HepG2 (cell line): ENCODE measurements around the gene CACNB4. TPM values are rescaled to one million over a fixed set of nuclear protein-coding genes. Genes with fewer than 3 reads are reported as not detected.

Source experiments
- AHDC1 ChIP-seq: sonication (generic); formaldehyde crosslinking; IDR thresholded peaks from 2 replicates; pipeline ENCODE4 v1.5.1; 2020; ENCODE audit warnings: mild to moderate bottlenecking, missing genetic modification reagents, borderline replicate concordance
- ATF1 ChIP-seq: IDR thresholded peaks from 2 replicates; pipeline ENCODE4 v1.6.1; 2016; ENCODE audit warnings: mild to moderate bottlenecking, control low read depth
- ELF1 ChIP-seq: sonication (generic); formaldehyde crosslinking; IDR thresholded peaks from 2 replicates; pipeline ENCODE4 v1.4.0; 2020; ENCODE audit warnings: missing genetic modification reagents
- FOSL1 ChIP-seq: sonication (generic); formaldehyde crosslinking; IDR thresholded peaks from 2 replicates; pipeline ENCODE4 v1.9.0; 2021; ENCODE audit warnings: missing genetic modification reagents, borderline replicate concordance
- FOXJ3 ChIP-seq: sonication (generic); formaldehyde crosslinking; IDR thresholded peaks from 2 replicates; pipeline ENCODE4 v1.4.0; 2020; ENCODE audit warnings: missing genetic modification reagents, mild to moderate bottlenecking, borderline replicate concordance
- FOXP1 ChIP-seq, 2 experiments: fragments of 450-650 bp in 1 of 2; IDR thresholded peaks; 2 replicates each; pipeline ENCODE4 v1.6.1; 2017 to 2018; ENCODE audit warnings: antibody characterized with exemption in 1 of 2
- GATAD2A ChIP-seq: IDR thresholded peaks from 2 replicates; pipeline ENCODE4 v1.6.1; 2016
- HHEX ChIP-seq: IDR thresholded peaks from 2 replicates; pipeline ENCODE4 v1.6.1; 2016; ENCODE audit warnings: control low read depth
- NFE2L2 ChIP-seq: fragments of 150-350 bp; IDR thresholded peaks from 2 replicates; pipeline ENCODE4 v1.6.1; 2014; ENCODE audit warnings: low read length
- PCBP2 ChIP-seq: fragments of 200-400 bp; formaldehyde crosslinking; optimal IDR thresholded peaks from 2 replicates; pipeline ENCODE3; 2018; ENCODE audit warnings: low read length, low read depth; ENCODE audit not compliant: poor library complexity, severe bottlenecking
- RBFOX2 ChIP-seq: fragments of 200-400 bp; formaldehyde crosslinking; IDR thresholded peaks from 2 replicates; pipeline ENCODE4 v1.6.1; 2017; ENCODE audit warnings: low read depth, mild to moderate bottlenecking, low read length
- TEAD2 ChIP-seq: sonication (generic); formaldehyde crosslinking; IDR thresholded peaks from 2 replicates; pipeline ENCODE4 v1.9.0; 2021; ENCODE audit warnings: missing genetic modification reagents
- TFAP4 ChIP-seq: sonication (generic); IDR thresholded peaks from 2 replicates; pipeline ENCODE4 v1.6.1; 2016; ENCODE audit warnings: low read depth, borderline replicate concordance
- ZMAT3 ChIP-seq: sonication (generic); formaldehyde crosslinking; conservative IDR thresholded peaks from 2 replicates; pipeline ENCODE4 v1.7.0; 2021; ENCODE audit warnings: missing genetic modification reagents
- ZNF350 ChIP-seq: sonication (generic); formaldehyde crosslinking; IDR thresholded peaks from 2 replicates; pipeline ENCODE4 v1.4.0; 2020; ENCODE audit warnings: mild to moderate bottlenecking, low read depth, missing genetic modification reagents, borderline replicate concordance
- ZNF362 ChIP-seq: sonication (generic); formaldehyde crosslinking; IDR thresholded peaks from 2 replicates; pipeline ENCODE4 v1.4.0; 2020; ENCODE audit warnings: missing genetic modification reagents, mild to moderate bottlenecking, borderline replicate concordance
- ZNF414 ChIP-seq: sonication (generic); formaldehyde crosslinking; IDR thresholded peaks from 2 replicates; pipeline ENCODE4 v1.5.0; 2020; ENCODE audit warnings: missing genetic modification reagents
- ZNF530 ChIP-seq: sonication (generic); formaldehyde crosslinking; IDR thresholded peaks from 2 replicates; pipeline ENCODE4 v1.5.0; 2020; ENCODE audit warnings: low read depth, mild to moderate bottlenecking, missing genetic modification reagents
- ZNF549 ChIP-seq: sonication (generic); formaldehyde crosslinking; IDR thresholded peaks from 2 replicates; pipeline ENCODE4 v1.5.0; 2020; ENCODE audit warnings: missing genetic modification reagents
- ZNF670 ChIP-seq: sonication (generic); formaldehyde crosslinking; IDR thresholded peaks from 2 replicates; pipeline ENCODE4 v1.8.0; 2022; ENCODE audit warnings: mild to moderate bottlenecking, missing genetic modification reagents, borderline replicate concordance
- ZNF775 ChIP-seq: sonication (generic); formaldehyde crosslinking; IDR thresholded peaks from 2 replicates; pipeline ENCODE4 v1.4.0; 2020; ENCODE audit warnings: missing genetic modification reagents, mild to moderate bottlenecking, moderate library complexity, borderline replicate concordance
- polyA plus RNA-seq, 8 experiments: library from polyadenylated mRNA; depleted of rRNA in 3 of 8; stranded (reverse) in 7 of 8; unstranded in 1 of 8; fragments of >200 nt; fragmentation: Illumina TruSeq in 4 of 8; extraction: Trizol in 4 of 8; gene quantifications; 2 replicates each; pipeline versions ENCODE4 v1.2.1 to v1.2.3, GENCODE V29; 2011 to 2016; ENCODE audit warnings: low read depth in 4 of 8, missing spikeins in 1 of 8, mixed read lengths in 1 of 8; ENCODE audit not compliant: insufficient read depth in 1 of 8
- total RNA-seq, 5 experiments: library from RNA; depleted of rRNA; stranded (reverse); fragments of >200 nt; fragmentation: Illumina TruSeq; extraction: Trizol; gene quantifications; 2 replicates each; pipeline ENCODE4 v1.2.3, GENCODE V29; 2016; ENCODE audit warnings: low read depth in 1 of 5

The CACNB4 gene
- total and polyA plus RNA-seq, 2 of the 13 experiments (the other 11 are each of a cell fraction or from before 2014, with no cell fraction given), result 5.1 to 14.3 TPM

- TF ChIP-seq AHDC1 (CRISPR knock-in tag) (peak; percentile 84), GATAD2A (CRISPR knock-in tag) (peak; percentile 88), ZNF350 (CRISPR knock-in tag) (no peak), PCBP2 (no peak), ZNF414 (CRISPR knock-in tag) (no peak), RBFOX2 (no peak), ATF1 (no peak), FOSL1 (CRISPR knock-in tag) (no peak), ZMAT3 (CRISPR knock-in tag) (0 out of 2 replicates have a peak, but pooled peaks have one; percentile 38), ELF1 (peak; percentile 64; the same call in 1 of the 2 replicates), ZNF549 (CRISPR knock-in tag) (no peak), TEAD2 (no peak), FOXJ3 (CRISPR knock-in tag) (peak; percentile 73; the same call in 1 of the 2 replicates), NFE2L2 (no peak), ZNF775 (CRISPR knock-in tag) (0 out of 2 replicates have a peak, but pooled peaks have one; percentile 54), ZNF670 (CRISPR knock-in tag) (0 out of 2 replicates have a peak, but pooled peaks have one; percentile 26), HHEX (CRISPR knock-in tag) (no peak), ZNF530 (no peak), ZNF362 (0 out of 2 replicates have a peak, but pooled peaks have one; percentile 32), TFAP4 (peak; percentile 77), FOXP1 (IDR thresholded peaks at IDR 0.05) (no peak), FOXP1 (CRISPR knock-in tag; IDR thresholded peaks at IDR 0.05) (peak; percentile 52; the same call in 1 of the 2 replicates)
These were observed 255.8 kb downstream of the CACNB4 start (continued) for GRCh38 chr2:151842830-151843690.
